HG03432 (cell line): Measurements from ENCODE around the gene ATP6V0E2.
"Not testable (repeated sequence)": the region's sequence is repeated elsewhere in the genome, so short reads cannot be mapped to it uniquely, and the experiment has no call there.

Experiments used
- ATAC-seq: cut with Tn5 transposase; IDR thresholded peaks from one replicate; pipeline ENCODE4 v1.9.1; 2021; ENCODE audit warnings: mild to moderate bottlenecking, moderate library complexity; ENCODE audit not compliant: unreplicated experiment

Gene ATP6V0E2

DNA sequence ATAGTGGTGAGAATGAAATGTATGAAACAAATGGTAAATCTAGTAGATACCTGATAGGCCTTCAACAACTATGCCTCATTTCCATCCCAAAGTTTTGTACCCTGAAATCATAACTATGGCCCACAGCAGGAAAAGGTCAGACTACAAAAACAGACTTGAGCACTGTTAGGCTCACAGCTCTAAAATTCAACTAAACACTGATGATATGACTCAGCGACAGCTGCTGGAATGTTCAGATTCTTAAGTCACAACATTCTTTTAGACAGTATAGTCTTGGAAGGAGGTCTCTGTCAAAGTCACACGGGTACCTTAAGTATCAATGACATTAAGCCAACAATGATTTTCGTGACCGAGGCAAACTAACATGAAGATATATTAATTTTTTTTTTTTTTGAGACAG lies 38.4 kb downstream of the ATP6V0E2 start:
- not testable (repeated sequence) for ATAC-seq

GRCh38 chr7:149926414-149926813 lies 52.6 kb downstream of the ATP6V0E2 start:
- ATAC-seq: not testable (repeated sequence)
